HEK293 (cell line): ENCODE measurements around the gene SBF1.

Experiments used
- GFI1B ChIP-seq: fragments of 450-650 bp; formaldehyde crosslinking; IDR thresholded peaks from 2 replicates; pipeline ENCODE4 v1.5.1; 2016; ENCODE audit warnings: missing biosample characterization, missing genetic modification characterization
- SP3 ChIP-seq: fragments of 450-650 bp; formaldehyde crosslinking; IDR thresholded peaks from 2 replicates; pipeline ENCODE4 v1.5.1; 2016; ENCODE audit warnings: missing biosample characterization, missing genetic modification characterization
- TCF7L2 ChIP-seq: IDR thresholded peaks from 2 replicates; pipeline ENCODE4 v1.6.1; 2011; ENCODE audit warnings: low read depth, mild to moderate bottlenecking, inconsistent platforms, low read length, moderate library complexity, borderline replicate concordance
- TRIM28 ChIP-seq: IDR thresholded peaks from 2 replicates; pipeline ENCODE4 v1.6.1; 2011; ENCODE audit warnings: low read length, control low read depth, borderline replicate concordance
- ZFHX2 ChIP-seq: fragments of 450-650 bp; formaldehyde crosslinking; conservative IDR thresholded peaks from 2 replicates; pipeline ENCODE4 v1.5.1; 2016; ENCODE audit warnings: missing biosample characterization, missing genetic modification characterization
- ZNF274 ChIP-seq, 2 experiments: fragments of 200-500 bp in 1 of 2; fragments of 450-650 bp in 1 of 2; sonication (Bioruptor generic) in 1 of 2; formaldehyde crosslinking in 1 of 2; IDR thresholded peaks; 2 replicates each; pipeline versions ENCODE4 v1.5.1 to v1.6.1; 2014 to 2016; ENCODE audit warnings: borderline replicate concordance in 1 of 2, inconsistent platforms in 1 of 2, low read length in 1 of 2, missing biosample characterization in 1 of 2, missing genetic modification characterization in 1 of 2
- ZNF366 ChIP-seq: fragments of 450-650 bp; formaldehyde crosslinking; conservative IDR thresholded peaks from 2 replicates; pipeline ENCODE4 v1.5.1; 2016; ENCODE audit warnings: missing biosample characterization, missing genetic modification characterization
- ZNF404 ChIP-seq: fragments of 450-650 bp; formaldehyde crosslinking; IDR thresholded peaks from 2 replicates; pipeline ENCODE4 v1.5.1; 2017; ENCODE audit warnings: missing biosample characterization, missing genetic modification characterization
- ZNF660 ChIP-seq: fragments of 450-650 bp; IDR thresholded peaks from 2 replicates; pipeline ENCODE4 v1.5.1; 2018; ENCODE audit warnings: missing biosample characterization, mild to moderate bottlenecking, missing genetic modification characterization
- ZSCAN30 ChIP-seq: fragments of 450-650 bp; IDR thresholded peaks from 2 replicates; pipeline ENCODE4 v1.5.1; 2018; ENCODE audit warnings: missing biosample characterization, mild to moderate bottlenecking, missing genetic modification characterization, moderate library complexity
- TF ChIP-seq, protein P1 (sequence below): fragments of 450-650 bp; formaldehyde crosslinking; IDR thresholded peaks from 2 replicates; pipeline ENCODE4 v1.5.1; 2016; ENCODE audit warnings: missing biosample characterization, missing genetic modification characterization
- TF ChIP-seq, protein P2 (sequence below): fragments of 450-650 bp; formaldehyde crosslinking; IDR thresholded peaks from 2 replicates; pipeline ENCODE4 v1.5.1; 2016; ENCODE audit warnings: missing biosample characterization, missing genetic modification characterization, borderline replicate concordance
- TF ChIP-seq, protein P3 (sequence below): fragments of 450-650 bp; formaldehyde crosslinking; IDR thresholded peaks from 2 replicates; pipeline ENCODE4 v1.5.1; 2016; ENCODE audit warnings: missing biosample characterization, missing genetic modification characterization
- TF ChIP-seq, protein P4 (sequence below): fragments of 450-650 bp; IDR thresholded peaks from 2 replicates; pipeline ENCODE4 v1.5.1; 2018; ENCODE audit warnings: missing biosample characterization, missing genetic modification characterization

DNA sequence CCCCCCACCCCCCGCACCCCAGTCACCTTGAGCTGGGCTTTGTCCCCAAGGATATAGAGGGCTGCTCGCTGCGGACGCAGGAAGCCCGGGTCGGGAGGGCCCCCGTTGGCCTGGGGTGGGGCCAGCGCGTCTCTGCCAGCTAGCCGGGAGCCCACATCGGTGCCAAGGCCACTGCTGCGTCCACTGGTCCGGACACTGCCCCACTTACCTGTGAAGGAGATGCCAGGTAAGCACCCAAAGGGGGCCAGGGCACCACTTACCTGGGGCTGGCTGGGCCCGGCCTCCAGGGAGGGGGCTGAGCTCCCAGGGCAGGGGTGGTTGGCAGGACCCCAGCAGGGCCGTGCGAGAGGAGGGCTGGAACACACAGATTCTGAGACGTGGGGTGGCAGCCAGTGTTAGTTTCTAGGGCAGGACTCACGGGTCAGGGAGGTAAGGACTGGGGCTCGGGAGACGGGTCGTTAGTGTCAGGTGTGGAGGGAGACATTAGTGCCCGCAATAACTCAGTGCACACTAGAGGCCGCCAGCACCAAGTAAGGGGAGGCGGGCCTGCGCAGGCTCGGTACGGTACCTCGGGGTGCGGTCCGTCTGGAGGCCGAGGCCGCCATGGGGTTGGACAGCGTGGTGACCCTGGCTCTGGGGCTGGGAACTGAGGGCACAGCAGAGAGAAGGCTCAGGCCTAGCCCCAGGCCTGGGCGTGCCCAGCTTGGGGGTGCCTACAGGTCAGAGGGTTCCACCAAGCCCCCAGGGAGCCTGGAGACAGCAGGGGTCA is 18.2 kb downstream of the SBF1 start:
- TF ChIP-seq, protein P1, sequence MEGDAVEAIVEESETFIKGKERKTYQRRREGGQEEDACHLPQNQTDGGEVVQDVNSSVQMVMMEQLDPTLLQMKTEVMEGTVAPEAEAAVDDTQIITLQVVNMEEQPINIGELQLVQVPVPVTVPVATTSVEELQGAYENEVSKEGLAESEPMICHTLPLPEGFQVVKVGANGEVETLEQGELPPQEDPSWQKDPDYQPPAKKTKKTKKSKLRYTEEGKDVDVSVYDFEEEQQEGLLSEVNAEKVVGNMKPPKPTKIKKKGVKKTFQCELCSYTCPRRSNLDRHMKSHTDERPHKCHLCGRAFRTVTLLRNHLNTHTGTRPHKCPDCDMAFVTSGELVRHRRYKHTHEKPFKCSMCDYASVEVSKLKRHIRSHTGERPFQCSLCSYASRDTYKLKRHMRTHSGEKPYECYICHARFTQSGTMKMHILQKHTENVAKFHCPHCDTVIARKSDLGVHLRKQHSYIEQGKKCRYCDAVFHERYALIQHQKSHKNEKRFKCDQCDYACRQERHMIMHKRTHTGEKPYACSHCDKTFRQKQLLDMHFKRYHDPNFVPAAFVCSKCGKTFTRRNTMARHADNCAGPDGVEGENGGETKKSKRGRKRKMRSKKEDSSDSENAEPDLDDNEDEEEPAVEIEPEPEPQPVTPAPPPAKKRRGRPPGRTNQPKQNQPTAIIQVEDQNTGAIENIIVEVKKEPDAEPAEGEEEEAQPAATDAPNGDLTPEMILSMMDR (tag by site-specific recombination), result peak; percentile 62
- no peak for TF ChIP-seq ZSCAN30 (tag by site-specific recombination)
- TF ChIP-seq ZNF404, result no peak
- no peak for TF ChIP-seq TCF7L2
- TF ChIP-seq GFI1B, result no peak
- no peak for TF ChIP-seq ZNF660
- TF ChIP-seq, protein P2, sequence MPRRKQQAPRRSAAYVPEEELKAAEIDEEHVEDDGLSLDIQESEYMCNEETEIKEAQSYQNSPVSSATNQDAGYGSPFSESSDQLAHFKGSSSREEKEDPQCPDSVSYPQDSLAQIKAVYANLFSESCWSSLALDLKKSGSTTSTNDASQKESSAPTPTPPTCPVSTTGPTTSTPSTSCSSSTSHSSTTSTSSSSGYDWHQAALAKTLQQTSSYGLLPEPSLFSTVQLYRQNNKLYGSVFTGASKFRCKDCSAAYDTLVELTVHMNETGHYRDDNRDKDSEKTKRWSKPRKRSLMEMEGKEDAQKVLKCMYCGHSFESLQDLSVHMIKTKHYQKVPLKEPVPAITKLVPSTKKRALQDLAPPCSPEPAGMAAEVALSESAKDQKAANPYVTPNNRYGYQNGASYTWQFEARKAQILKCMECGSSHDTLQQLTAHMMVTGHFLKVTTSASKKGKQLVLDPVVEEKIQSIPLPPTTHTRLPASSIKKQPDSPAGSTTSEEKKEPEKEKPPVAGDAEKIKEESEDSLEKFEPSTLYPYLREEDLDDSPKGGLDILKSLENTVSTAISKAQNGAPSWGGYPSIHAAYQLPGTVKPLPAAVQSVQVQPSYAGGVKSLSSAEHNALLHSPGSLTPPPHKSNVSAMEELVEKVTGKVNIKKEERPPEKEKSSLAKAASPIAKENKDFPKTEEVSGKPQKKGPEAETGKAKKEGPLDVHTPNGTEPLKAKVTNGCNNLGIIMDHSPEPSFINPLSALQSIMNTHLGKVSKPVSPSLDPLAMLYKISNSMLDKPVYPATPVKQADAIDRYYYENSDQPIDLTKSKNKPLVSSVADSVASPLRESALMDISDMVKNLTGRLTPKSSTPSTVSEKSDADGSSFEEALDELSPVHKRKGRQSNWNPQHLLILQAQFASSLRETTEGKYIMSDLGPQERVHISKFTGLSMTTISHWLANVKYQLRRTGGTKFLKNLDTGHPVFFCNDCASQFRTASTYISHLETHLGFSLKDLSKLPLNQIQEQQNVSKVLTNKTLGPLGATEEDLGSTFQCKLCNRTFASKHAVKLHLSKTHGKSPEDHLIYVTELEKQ, result no peak
- TF ChIP-seq ZNF366 (tag by site-specific recombination), result no peak
- TF ChIP-seq ZFHX2, result no peak
- no peak for TF ChIP-seq ZNF274 (IDR thresholded peaks at IDR 0.05; ENCODE audit: low read length)
- TF ChIP-seq ZNF274 (tag by site-specific recombination; IDR thresholded peaks at IDR 0.05; ENCODE audit: borderline replicate concordance), result no peak
- TF ChIP-seq, protein P3, sequence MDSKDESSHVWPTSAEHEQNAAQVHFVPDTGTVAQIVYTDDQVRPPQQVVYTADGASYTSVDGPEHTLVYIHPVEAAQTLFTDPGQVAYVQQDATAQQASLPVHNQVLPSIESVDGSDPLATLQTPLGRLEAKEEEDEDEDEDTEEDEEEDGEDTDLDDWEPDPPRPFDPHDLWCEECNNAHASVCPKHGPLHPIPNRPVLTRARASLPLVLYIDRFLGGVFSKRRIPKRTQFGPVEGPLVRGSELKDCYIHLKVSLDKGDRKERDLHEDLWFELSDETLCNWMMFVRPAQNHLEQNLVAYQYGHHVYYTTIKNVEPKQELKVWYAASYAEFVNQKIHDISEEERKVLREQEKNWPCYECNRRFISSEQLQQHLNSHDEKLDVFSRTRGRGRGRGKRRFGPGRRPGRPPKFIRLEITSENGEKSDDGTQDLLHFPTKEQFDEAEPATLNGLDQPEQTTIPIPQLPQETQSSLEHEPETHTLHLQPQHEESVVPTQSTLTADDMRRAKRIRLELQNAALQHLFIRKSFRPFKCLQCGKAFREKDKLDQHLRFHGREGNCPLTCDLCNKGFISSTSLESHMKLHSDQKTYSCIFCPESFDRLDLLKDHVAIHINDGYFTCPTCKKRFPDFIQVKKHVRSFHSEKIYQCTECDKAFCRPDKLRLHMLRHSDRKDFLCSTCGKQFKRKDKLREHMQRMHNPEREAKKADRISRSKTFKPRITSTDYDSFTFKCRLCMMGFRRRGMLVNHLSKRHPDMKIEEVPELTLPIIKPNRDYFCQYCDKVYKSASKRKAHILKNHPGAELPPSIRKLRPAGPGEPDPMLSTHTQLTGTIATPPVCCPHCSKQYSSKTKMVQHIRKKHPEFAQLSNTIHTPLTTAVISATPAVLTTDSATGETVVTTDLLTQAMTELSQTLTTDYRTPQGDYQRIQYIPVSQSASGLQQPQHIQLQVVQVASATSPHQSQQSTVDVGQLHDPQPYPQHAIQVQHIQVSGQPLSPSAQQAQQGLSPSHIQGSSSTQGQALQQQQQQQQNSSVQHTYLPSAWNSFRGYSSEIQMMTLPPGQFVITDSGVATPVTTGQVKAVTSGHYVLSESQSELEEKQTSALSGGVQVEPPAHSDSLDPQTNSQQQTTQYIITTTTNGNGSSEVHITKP, result no peak
- TF ChIP-seq SP3 (tag by site-specific recombination), result no peak
- no peak for TF ChIP-seq TRIM28
- TF ChIP-seq, protein P4, sequence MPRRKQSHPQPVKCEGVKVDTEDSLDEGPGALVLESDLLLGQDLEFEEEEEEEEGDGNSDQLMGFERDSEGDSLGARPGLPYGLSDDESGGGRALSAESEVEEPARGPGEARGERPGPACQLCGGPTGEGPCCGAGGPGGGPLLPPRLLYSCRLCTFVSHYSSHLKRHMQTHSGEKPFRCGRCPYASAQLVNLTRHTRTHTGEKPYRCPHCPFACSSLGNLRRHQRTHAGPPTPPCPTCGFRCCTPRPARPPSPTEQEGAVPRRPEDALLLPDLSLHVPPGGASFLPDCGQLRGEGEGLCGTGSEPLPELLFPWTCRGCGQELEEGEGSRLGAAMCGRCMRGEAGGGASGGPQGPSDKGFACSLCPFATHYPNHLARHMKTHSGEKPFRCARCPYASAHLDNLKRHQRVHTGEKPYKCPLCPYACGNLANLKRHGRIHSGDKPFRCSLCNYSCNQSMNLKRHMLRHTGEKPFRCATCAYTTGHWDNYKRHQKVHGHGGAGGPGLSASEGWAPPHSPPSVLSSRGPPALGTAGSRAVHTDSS (tag by site-specific recombination), result no peak
